Loucy (cell line): ENCODE results near the gene KLHDC9.

Source experiments
- EZH2phosphoT487 ChIP-seq: fragments of 200-600 bp; IDR thresholded peaks from 2 replicates; pipeline ENCODE4 v1.6.1; 2018; ENCODE audit warnings: antibody characterized with exemption, mild to moderate bottlenecking, moderate library complexity, borderline replicate concordance
- TF ChIP-seq, protein P1 (sequence below): fragments of 200-600 bp; sonication (generic); conservative IDR thresholded peaks from 2 replicates; pipeline ENCODE4 v1.5.1; 2014; ENCODE audit warnings: mild to moderate bottlenecking, antibody characterized with exemption, low read length

DNA sequence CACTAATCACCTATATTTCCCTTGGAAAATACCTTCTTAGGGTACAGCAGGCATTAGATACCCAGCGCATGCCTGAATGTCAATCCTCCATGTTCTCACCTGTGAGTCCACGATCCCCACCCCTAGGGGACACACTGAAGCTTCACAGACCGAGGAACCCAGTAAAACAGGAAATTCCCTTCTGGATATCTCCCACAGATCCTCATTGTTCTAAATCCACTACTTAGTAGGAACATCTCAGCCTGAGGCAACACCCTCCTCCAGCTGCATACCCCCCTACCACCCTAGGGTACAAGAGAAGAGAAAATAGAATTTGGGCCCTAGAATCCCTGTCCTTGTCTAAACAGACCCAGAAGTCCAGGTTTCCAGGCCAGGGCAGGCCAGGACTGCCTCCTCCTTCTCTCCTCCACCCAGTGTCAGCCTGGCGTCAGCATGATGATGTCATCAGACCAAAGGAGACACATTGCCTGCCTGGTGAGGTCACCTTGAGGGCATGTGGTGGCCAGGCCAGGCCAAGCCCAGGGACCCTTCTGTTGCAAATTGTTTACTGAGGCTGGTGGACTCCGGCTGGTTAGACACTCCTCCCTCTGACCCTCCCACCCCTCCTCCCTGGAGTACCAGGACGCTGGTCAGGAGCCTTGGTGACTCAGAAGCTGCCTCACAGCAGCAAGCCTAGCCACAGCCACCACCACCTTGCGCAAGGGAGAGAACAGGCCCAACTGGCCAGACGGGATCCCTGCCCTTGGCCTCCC, 15.0 kb upstream of the KLHDC9 start:
- TF ChIP-seq, protein P1, sequence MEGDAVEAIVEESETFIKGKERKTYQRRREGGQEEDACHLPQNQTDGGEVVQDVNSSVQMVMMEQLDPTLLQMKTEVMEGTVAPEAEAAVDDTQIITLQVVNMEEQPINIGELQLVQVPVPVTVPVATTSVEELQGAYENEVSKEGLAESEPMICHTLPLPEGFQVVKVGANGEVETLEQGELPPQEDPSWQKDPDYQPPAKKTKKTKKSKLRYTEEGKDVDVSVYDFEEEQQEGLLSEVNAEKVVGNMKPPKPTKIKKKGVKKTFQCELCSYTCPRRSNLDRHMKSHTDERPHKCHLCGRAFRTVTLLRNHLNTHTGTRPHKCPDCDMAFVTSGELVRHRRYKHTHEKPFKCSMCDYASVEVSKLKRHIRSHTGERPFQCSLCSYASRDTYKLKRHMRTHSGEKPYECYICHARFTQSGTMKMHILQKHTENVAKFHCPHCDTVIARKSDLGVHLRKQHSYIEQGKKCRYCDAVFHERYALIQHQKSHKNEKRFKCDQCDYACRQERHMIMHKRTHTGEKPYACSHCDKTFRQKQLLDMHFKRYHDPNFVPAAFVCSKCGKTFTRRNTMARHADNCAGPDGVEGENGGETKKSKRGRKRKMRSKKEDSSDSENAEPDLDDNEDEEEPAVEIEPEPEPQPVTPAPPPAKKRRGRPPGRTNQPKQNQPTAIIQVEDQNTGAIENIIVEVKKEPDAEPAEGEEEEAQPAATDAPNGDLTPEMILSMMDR, result no peak
- TF ChIP-seq EZH2phosphoT487, result no peak
